Ovary (tissue), 9 donors: ENCODE measurements around the gene TRAF2. TPM values are rescaled to one million over a fixed set of nuclear protein-coding genes. Genes with fewer than 3 reads are reported as not detected.

ENCODE experiments used
- DNase-seq, 5 donors: peaks; one replicate each; pipeline ENCODE4 v3.0.0-alpha.2; 2019 to 2020
- H3K27ac ChIP-seq, 2 donors: fragments of 200-600 bp; one replicate each; pipeline versions ENCODE4 v1.5.1 to v1.8.0; 2019 to 2022
- H3K27me3 ChIP-seq: fragments of 200-600 bp; one replicate; pipeline ENCODE4 v1.8.0; 2022
- H3K36me3 ChIP-seq: fragments of 200-600 bp; sonication (generic); one replicate; pipeline ENCODE4 v1.5.1; 2019
- H3K4me1 ChIP-seq: one replicate; pipeline ENCODE4 v1.8.1; 2013; ENCODE audit warnings: mild to moderate bottlenecking, moderate library complexity; ENCODE audit not compliant: insufficient read depth
- H3K4me3 ChIP-seq: fragments of 200-600 bp; sonication (generic); one replicate; pipeline ENCODE4 v1.5.1; 2017
- H3K9me3 ChIP-seq, 2 donors: fragments of 200-600 bp in 1 of 2; sonication (generic) in 1 of 2; one replicate each; pipeline versions ENCODE4 v1.5.1 to v1.8.1; 2013 to 2019; ENCODE audit warnings: mild to moderate bottlenecking in 1 of 2, moderate library complexity in 1 of 2
- CTCF ChIP-seq, 3 donors: fragments of 450-650 bp in 2 of 3; fragments of 200-600 bp in 1 of 3; IDR thresholded peaks; one replicate each; pipeline versions ENCODE4 v1.5.1 to v1.8.0; 2016 to 2022; ENCODE audit warnings: antibody characterized with exemption in 3 of 3, mild to moderate bottlenecking in 1 of 3
- EP300 ChIP-seq: sonication (generic); formaldehyde crosslinking; IDR thresholded peaks from one replicate; pipeline ENCODE4 v1.6.1; 2017; ENCODE audit warnings: antibody characterized with exemption
- POLR2A ChIP-seq: fragments of 450-650 bp; IDR thresholded peaks from one replicate; pipeline ENCODE4 v1.6.1; 2017; ENCODE audit warnings: antibody characterized with exemption, mild to moderate bottlenecking, moderate library complexity
- WGBS, 3 donors: extraction: QIAGEN DNeasy Blood & Tissue Kit in 1 of 3; methylation state at CpG; one replicate each; pipeline versions ENCODE4 v1.1.5 to v1.1.7; 2013 to 2017; 5-methylcytosine and 5-hydroxymethylcytosine counted together
- intact Hi-C, 4 donors: fragments of 100-400 bp; cut with DNase I; formaldehyde crosslinking; loops; one replicate each; pipeline versions ENCODE4 v1.11.0 to v1.15.1; 2022 to 2023
- polyA plus RNA-seq, 2 donors: library from polyadenylated mRNA; stranded (reverse); fragments of 200-250 nt in 1 of 2; fragments of 350-450 nt in 1 of 2; fragmentation: Illumina TruSeq in 1 of 2; extraction: RNeasy Lipid Tissue Mini Kit (QIAGEN cat#74804) in 1 of 2; gene quantifications; one replicate each; pipeline ENCODE4 v1.2.3, GENCODE V29; 2013 to 2014
- total RNA-seq, 7 donors: library from RNA; depleted of rRNA in 2 of 7; stranded (reverse); fragments of >200 nt in 2 of 7; fragmentation: NEBNext Ultra II Directional in 3 of 7; extraction: Animal tissue kit (Norgen Biotek cat#: 25700) in 3 of 7; gene quantifications; one replicate each; pipeline versions ENCODE4 v1.1.0 to v1.2.4, GENCODE V29; 2016 to 2023
- donor health status: DM: no; HTN: no; CAD: no; lungs with moderate emphysema.
- donor health status: DM: no; HTN: no; CAD: no.
- donor health status: Bipolar disorder and iron deficiency.
- donor health status: DM: yes; HTN: yes; CAD: no.
- donor health status: DM: no; HTN: no; CAD: no.
- donor health status: DM: yes; HTN: yes; CAD: no.

Gene TRAF2
- total and polyA plus RNA-seq, 9 donors, result 0.83 to 11.9 (median 9.7) TPM

DNA sequence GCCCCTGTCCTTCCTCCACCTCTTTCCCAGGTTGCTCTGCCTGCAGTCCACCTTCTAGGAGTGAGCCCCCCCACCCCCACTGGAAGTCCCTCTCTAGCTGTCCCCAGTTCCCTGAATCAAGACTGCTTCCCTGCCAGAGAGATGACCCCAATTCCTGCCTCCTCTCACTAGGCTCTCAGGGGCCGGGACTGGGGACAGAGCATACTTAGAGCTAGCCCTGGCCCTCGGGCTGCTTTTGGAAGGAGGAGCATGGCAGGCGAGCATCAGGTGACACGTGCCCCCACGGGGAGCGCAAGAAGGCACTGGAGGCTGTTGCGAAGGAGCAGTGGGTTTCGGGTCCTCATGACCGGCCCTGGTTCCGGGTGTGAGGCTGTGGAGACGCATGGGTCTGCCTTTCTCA lies 9.7 kb downstream of the TRAF2 start:
- DNase-seq, result no peak
- Histone ChIP-seq H3K4me1 (no peaks in the 10 kb centered on the region), H3K27me3 (no peaks in the 10 kb centered on the region), H3K36me3 (no peaks in the 10 kb centered on the region), H3K27ac (no peak overlapping the region), H3K9me3 (no peaks in the 10 kb centered on the region), H3K4me3 (no peak overlapping the region)
- 82 to 87% (median 83%) methylated on average over 11 of the region's 11 CpGs for WGBS, 3 donors
- TF ChIP-seq EP300, result no peak
- TF ChIP-seq CTCF (IDR thresholded peaks at IDR 0.05), result no peak
- TF ChIP-seq POLR2A, result no peak
- intact Hi-C loops, result loop anchor here in 1 of 4 donors (5.0 kb wide), 1 partner anchor 36 kb away; no protein-coding TSS in a partner anchor

GRCh38 chr9:136898483-136899100 lies 12.3 kb downstream of the TRAF2 start:
- Histone ChIP-seq H3K4me1 (peaks cover 4% of the 10 kb centered on the region), H3K9me3 (no peaks in the 10 kb centered on the region), H3K27me3 (no peaks in the 10 kb centered on the region), H3K36me3 (no peaks in the 10 kb centered on the region), H3K27ac (no peak overlapping the region), H3K4me3 (no peak overlapping the region)
- intact Hi-C loops, result loop anchor here in 1 of 4 donors (5.0 kb wide), 1 partner anchor 34 kb away; no protein-coding TSS in a partner anchor
- WGBS, 3 donors, result 89 to 91% (median 89%) methylated on average over 20 to 21 of the region's 21 CpGs
- TF ChIP-seq EP300 (no peak), CTCF (IDR thresholded peaks at IDR 0.05) (no peak), POLR2A (no peak)
- DNase-seq, result no peak

DNA sequence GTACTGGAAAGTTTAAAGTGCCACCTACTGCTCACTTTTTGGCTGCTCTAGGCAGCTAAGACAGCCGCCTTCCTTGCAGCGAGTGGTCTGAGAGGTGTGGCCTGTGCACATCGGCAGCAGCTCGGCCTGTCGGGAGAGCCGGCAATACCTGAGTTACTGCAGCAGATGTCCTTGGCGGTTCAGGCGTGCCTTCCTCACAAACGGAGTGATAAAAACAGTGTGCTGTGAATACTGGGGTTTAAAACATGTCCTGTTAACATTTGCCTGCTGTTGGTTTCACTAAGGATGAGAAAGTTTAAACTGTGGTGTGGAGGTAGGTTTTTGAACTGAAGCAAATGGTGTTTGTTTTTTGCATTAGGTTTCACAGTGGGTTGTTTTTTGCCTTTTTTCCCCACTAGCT lies 12.9 kb downstream of the TRAF2 start:
- H3K9me3 ChIP-seq, result no peaks in the 10 kb centered on the region
- DNase-seq, result no peak
- H3K36me3 ChIP-seq, result no peaks in the 10 kb centered on the region
- no peak overlapping the region for H3K27ac ChIP-seq
- intact Hi-C loops, result loop anchor here in 1 of 4 donors (5.0 kb wide), 1 partner anchor 33 kb away; no protein-coding TSS in a partner anchor
- no peaks in the 10 kb centered on the region for H3K27me3 ChIP-seq
- no peak for TF ChIP-seq EP300
- no peak for TF ChIP-seq CTCF (IDR thresholded peaks at IDR 0.05)
- no peak for TF ChIP-seq POLR2A
- WGBS, 3 donors, result 18 to 29% (median 24%) methylated on average over 9 of the region's 9 CpGs
- peaks cover 4% of the 10 kb centered on the region for H3K4me1 ChIP-seq
- no peak overlapping the region for H3K4me3 ChIP-seq

GRCh38 chr9:136900556-136900955 lies 14.2 kb downstream of the TRAF2 start:
- TF ChIP-seq POLR2A (no peak), EP300 (no peak), CTCF (IDR thresholded peaks at IDR 0.05) (no peak)
- no peak for DNase-seq
- Histone ChIP-seq H3K27ac (no peak overlapping the region), H3K9me3 (no peaks in the 10 kb centered on the region), H3K36me3 (no peaks in the 10 kb centered on the region), H3K27me3 (no peaks in the 10 kb centered on the region), H3K4me3 (no peak overlapping the region), H3K4me1 (peaks cover 4% of the 10 kb centered on the region)
- 91 to 97% (median 92%) methylated on average over 10 of the region's 10 CpGs for WGBS, 3 donors
- intact Hi-C loops, result no loop called here
